ENCODE measurements around the gene CA5B. TPM values are rescaled to one million over a fixed set of nuclear protein-coding genes. Genes with fewer than 3 reads are reported as not detected.
A peak's percentile ranks its signal among the peaks of the same experiment; 100 is the strongest.

Gene CA5B
- total and polyA plus RNA-seq, 10 of the 15 experiments (the other 5 are each of a cell fraction or from before 2014, with no cell fraction given) = 1.2 to 6.0 (median 3.2) TPM

- H3K4me2 ChIP-seq (ENCODE audit: control insufficient read depth, insufficient read depth) = no peak overlapping the region; the same call in 1 of the 2 replicates
- ATAC-seq (peak; percentile 81), DNase-seq (ENCODE audit: low read depth, low spot score) (no peak), FAIRE-seq (peak; percentile 49)
- no TSS peak for BruUV-seq (replicated peaks)
- H3K9ac ChIP-seq (ENCODE audit: control insufficient read depth, insufficient read depth, low read length) = peak overlapping the region; percentile 31; the same call in 1 of the 2 replicates
- WGBS (ENCODE audit: insufficient coverage, insufficient replicate concordance, low lambda C conversion rate, missing lambda C conversion rate) = 14% methylated on average over 7 of the region's 7 CpGs
- H2AFZ ChIP-seq (ENCODE audit: control insufficient read depth, low read depth, low read length) = peak overlapping the region; percentile 85
- H3K4me1 ChIP-seq (ENCODE audit: control insufficient read depth, insufficient read depth, low read length) = peaks cover 5% of the 10 kb centered on the region
- H3K27ac ChIP-seq (ENCODE audit: control insufficient read depth, insufficient read depth) = peak overlapping the region; percentile 57; the same call in 1 of the 2 replicates
- H3K27me3 ChIP-seq (replicated peaks in 1 of 2; ENCODE audit: control insufficient read depth in 2 of 2, insufficient read depth in 2 of 2, low read length in 1 of 2) = no peaks in the 10 kb centered on the region
- no peaks in the 10 kb centered on the region for H4K20me1 ChIP-seq (ENCODE audit: control insufficient read depth, insufficient read depth)
- ChIA-PET CTCF (interaction anchor here (0.6 to 3.0 kb wide), 2 partner anchors 11 to 697 kb away, joined by 3 to 20 read pairs; partner anchors contain the start of gene CA5B), SMC1A (ENCODE audit: uncharacterized antibody, unreplicated experiment) (interaction anchor here (0.9 to 2.1 kb wide), 3 partner anchors 10 to 33 kb away, joined by 3 to 10 read pairs (median 3); no protein-coding TSS in a partner anchor), RAD21 (ENCODE audit: unreplicated experiment) (no interaction called here), POLR2A (no interaction called here)
- intact Hi-C loops (cut with micrococcal nuclease; ENCODE audit: unreplicated experiment) (no loop called here), in situ Hi-C loops (cut with MboI) (no loop called here)
- no peaks in the 10 kb centered on the region for H3K79me2 ChIP-seq (ENCODE audit: control insufficient read depth, insufficient read depth, low read length)
- no peaks in the 10 kb centered on the region for H3K9me3 ChIP-seq (replicated peaks; ENCODE audit: control insufficient read depth, insufficient read depth, low read length)
- H3K36me3 ChIP-seq (ENCODE audit: control insufficient read depth in 2 of 2, insufficient read depth in 2 of 2, low read length in 1 of 2) = no peaks in the 10 kb centered on the region
- TF ChIP-seq POLR2A (IDR thresholded peaks at IDR 0.05; ENCODE audit: low read depth, low read length) (0 out of 2 replicates have a peak, but pooled peaks have one; percentile 39), TAF1 (IDR thresholded peaks at IDR 0.05; ENCODE audit: borderline replicate concordance, low read depth, low read length) (peak; percentile 35; the same call in 1 of the 2 replicates), SPI1 (IDR thresholded peaks at IDR 0.05; ENCODE audit: borderline replicate concordance, insufficient read depth, low read depth, low read length) (peak; percentile 69), POLR2AphosphoS5 (IDR thresholded peaks at IDR 0.05; ENCODE audit: low read length) (peak; percentile 41; the same call in 1 of the 2 replicates), ATF7 (IDR thresholded peaks at IDR 0.05; ENCODE audit: low read depth) (peak; percentile 45), PKNOX1 (IDR thresholded peaks at IDR 0.05) (peak; percentile 70; the same call in 1 of the 2 replicates), HDAC6 (IDR thresholded peaks at IDR 0.05; ENCODE audit: unreplicated experiment) (no peak), PAX5 (IDR thresholded peaks at IDR 0.05; ENCODE audit: borderline replicate concordance, low read depth, low read length) (no peak)
- H3K4me3 ChIP-seq = no peak overlapping the region
These were observed 11.9 kb downstream of the CA5B start for GRCh38 chrX:15749642-15750610.

All from GM12878 (cell line).